Muscle of leg (tissue), 16 donors: ENCODE measurements around the gene MAP3K8. TPM values are rescaled to one million over a fixed set of nuclear protein-coding genes. Genes with fewer than 3 reads are reported as not detected.
A peak's percentile ranks its signal among the peaks of the same experiment; 100 is the strongest.

Source experiments
- DNase-seq: peaks from one replicate; pipeline ENCODE4 v3.0.0; 2013
- H3K27ac ChIP-seq: one replicate; pipeline ENCODE4 v1.5.1; 2013; ENCODE audit warnings: mild to moderate bottlenecking, low read length, control low read depth
- H3K27me3 ChIP-seq: one replicate; pipeline ENCODE4 v1.6.1; 2013; ENCODE audit warnings: low read length; ENCODE audit not compliant: control insufficient read depth, insufficient read depth
- H3K36me3 ChIP-seq: one replicate; pipeline ENCODE4 v1.6.1; 2013; ENCODE audit warnings: low read length; ENCODE audit not compliant: control insufficient read depth, insufficient read depth
- H3K4me1 ChIP-seq: one replicate; pipeline ENCODE4 v1.6.1; 2013; ENCODE audit warnings: low read length; ENCODE audit not compliant: control insufficient read depth, insufficient read depth
- H3K4me3 ChIP-seq: one replicate; pipeline ENCODE4 v1.5.1; 2013; ENCODE audit warnings: low read length, control low read depth
- H3K9me3 ChIP-seq: replicated peaks from 2 replicates; pipeline ENCODE4 v1.6.1; 2013; ENCODE audit warnings: low read depth, low read length; ENCODE audit not compliant: control insufficient read depth
- WGBS: methylation state at CpG from one replicate; pipeline ENCODE4 v1.1.5; 2013; ENCODE audit warnings: missing lambda C conversion rate; ENCODE audit not compliant: insufficient coverage; 5-methylcytosine and 5-hydroxymethylcytosine counted together
- long read RNA-seq, 11 donors: transcript quantifications; one replicate each; lab custom pipeline, GENCODE V29; 2026
- polyA plus RNA-seq, 8 donors: library from polyadenylated mRNA; unstranded; fragments of 120-200 nt; gene quantifications; one replicate each; pipeline versions ENCODE4 v1.2.1 to v1.2.3, GENCODE V29; 2013; ENCODE audit warnings: inconsistent platforms in 1 of 8, low replicate concordance in 1 of 8; ENCODE audit not compliant: insufficient read length in 8 of 8, insufficient read depth in 1 of 8
- total RNA-seq: library from RNA; stranded (reverse); fragments of 120-200 nt; gene quantifications from one replicate; pipeline ENCODE4 v1.2.4, GENCODE V29; 2013

MAP3K8 gene
- total RNA-seq = 4.1 TPM
- polyA plus RNA-seq = 1 to 10 TPM; 2.0 to 5.0 (median 3.3) TPM
- long read RNA-seq, donor 1, partial matches to known transcripts = 0 of 1 reads
- long read RNA-seq, donor 1, other reads (novel, unspliced or antisense) = 0 of 1 reads
- long read RNA-seq, donor 2 = 0 reads
- long read RNA-seq, donor 3, partial matches to known transcripts = 0 of 1 reads
- long read RNA-seq, donor 3, other reads (novel, unspliced or antisense) = 0 of 1 reads
- long read RNA-seq, donor 4 = 0 reads
- long read RNA-seq, donor 5 = 0 reads
- long read RNA-seq, donor 6 = 0 reads
- long read RNA-seq, donor 7 = 0 reads
- long read RNA-seq, donor 8, partial matches to known transcripts = 0 of 1 reads
- long read RNA-seq, donor 8, other reads (novel, unspliced or antisense) = 0 of 1 reads
- long read RNA-seq, donor 9 = 0 reads
- long read RNA-seq, donor 10 = 0 reads
- long read RNA-seq, donor 11 = 0 reads

DNA sequence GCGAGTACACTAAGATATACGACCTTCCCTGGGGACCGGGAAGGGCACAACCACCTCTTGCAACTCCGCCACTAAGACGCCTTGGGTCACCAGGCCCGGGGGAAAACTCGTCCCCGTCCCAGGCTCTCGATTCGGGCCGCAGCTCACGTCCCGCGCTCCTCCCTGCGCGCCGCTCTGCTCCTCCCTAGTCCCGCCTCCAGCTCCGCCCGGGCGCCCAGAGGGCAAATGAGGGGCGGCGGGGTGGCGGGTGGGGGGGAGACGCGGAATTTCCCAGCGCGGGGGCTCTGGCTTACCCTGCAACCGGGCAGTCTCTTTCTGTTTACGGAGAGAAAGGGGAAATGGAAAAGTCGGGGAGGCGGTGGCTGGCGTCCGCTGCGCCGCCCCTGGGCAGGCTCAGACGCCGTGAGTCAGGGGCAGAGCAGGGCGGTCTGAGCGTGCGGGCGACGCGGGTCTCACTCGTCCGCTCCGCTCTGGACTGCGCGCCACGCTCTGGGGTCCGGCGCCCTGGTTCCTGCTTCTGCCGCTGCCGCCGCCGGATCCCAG is at the start of gene MAP3K8:
MAP3K8 (plus strand) TSS at position 455 of the 543 bp plus-strand sequence. CDS start 4,755 bp downstream, outside the sequence.
- DNase-seq = peak; percentile 96
- Histone ChIP-seq H3K4me1 (peaks cover 45% of the 10 kb centered on the region), H3K27me3 (peaks cover 2% of the 10 kb centered on the region), H3K36me3 (peaks cover 4% of the 10 kb centered on the region), H3K27ac (peak within 1 kb of the TSS; percentile 97), H3K9me3 (no peaks in the 10 kb centered on the region), H3K4me3 (peak within 1 kb of the TSS; percentile 90)
- WGBS = under 1% methylated on average over 51 of the region's 56 CpGs

DNA sequence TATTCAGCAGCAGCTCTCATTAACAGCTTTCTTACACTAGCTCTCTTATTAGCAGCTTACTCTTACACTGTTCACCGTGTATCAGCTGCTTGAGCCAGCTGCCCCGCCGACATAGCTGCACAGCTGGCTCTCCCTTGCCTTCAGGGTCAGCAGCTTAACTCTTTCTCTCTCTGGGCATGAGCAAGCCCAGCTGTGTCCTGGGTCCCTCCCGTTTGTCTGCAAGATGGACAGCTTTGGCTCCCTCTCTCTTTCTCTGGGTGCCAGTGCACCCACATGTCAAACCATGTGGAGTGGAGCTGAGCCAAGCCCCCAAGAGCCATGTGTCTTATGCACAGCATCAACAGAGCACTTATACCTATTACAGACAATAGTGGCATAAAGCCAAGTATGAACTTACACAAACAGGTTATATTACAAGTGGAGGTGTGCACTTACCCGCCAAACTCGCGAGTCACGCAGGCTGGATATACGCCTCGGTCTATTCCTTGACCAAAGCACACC is 49.2 kb upstream of the MAP3K8 start:
- Histone ChIP-seq H3K9me3 (peaks cover 2% of the 10 kb centered on the region), H3K27ac (peak overlapping the region; percentile 13), H3K4me1 (peaks cover 8% of the 10 kb centered on the region), H3K4me3 (no peak overlapping the region), H3K27me3 (no peaks in the 10 kb centered on the region), H3K36me3 (no peaks in the 10 kb centered on the region)
- peak; percentile 56 for DNase-seq
- 7% methylated on average over 4 of the region's 10 CpGs for WGBS

DNA sequence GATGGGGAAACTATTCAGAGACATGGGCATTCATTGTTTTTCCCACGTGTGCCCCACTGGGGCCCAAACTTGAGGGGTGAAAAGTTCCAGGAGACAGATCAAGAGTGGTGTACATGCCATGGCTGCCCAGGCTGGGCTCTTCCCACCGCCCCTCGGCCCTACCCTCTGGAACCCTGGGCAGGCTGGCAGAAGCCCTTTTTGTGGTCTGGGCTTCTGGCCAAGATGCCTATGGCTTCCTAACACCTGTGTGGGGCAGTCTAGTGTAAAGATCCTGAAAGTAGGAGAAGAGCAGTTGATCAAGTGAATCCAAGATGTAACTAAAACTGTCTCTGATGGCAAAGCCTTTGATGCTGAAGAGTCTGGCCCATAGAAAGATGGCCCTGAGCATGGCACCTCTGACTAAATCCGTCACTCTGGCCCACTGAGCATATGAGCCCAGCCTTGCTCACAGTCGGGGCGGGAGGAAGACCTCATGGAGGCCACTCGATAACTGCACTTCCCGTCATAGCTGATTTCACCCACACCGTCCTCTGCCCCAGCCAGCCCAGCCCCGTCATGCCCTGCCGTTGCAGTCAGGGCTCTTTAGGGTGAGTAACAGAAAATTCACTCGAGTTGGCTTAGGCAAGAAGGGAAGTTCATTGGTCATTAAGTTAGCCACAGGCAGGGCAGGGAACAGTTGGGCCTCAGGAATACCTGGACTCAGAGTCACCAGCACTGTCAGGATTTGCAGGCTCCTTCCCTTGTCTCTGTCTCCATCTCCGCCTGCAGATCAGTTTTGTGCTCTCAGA is 47.0 kb upstream of the MAP3K8 start:
- WGBS = 90% methylated on average over 9 of the region's 13 CpGs
- peaks cover 8% of the 10 kb centered on the region for H3K4me1 ChIP-seq
- H3K36me3 ChIP-seq = no peaks in the 10 kb centered on the region
- H3K4me3 ChIP-seq = no peak overlapping the region
- no peak overlapping the region for H3K27ac ChIP-seq
- peaks cover 2% of the 10 kb centered on the region for H3K9me3 ChIP-seq
- no peak for DNase-seq
- H3K27me3 ChIP-seq = no peaks in the 10 kb centered on the region

DNA sequence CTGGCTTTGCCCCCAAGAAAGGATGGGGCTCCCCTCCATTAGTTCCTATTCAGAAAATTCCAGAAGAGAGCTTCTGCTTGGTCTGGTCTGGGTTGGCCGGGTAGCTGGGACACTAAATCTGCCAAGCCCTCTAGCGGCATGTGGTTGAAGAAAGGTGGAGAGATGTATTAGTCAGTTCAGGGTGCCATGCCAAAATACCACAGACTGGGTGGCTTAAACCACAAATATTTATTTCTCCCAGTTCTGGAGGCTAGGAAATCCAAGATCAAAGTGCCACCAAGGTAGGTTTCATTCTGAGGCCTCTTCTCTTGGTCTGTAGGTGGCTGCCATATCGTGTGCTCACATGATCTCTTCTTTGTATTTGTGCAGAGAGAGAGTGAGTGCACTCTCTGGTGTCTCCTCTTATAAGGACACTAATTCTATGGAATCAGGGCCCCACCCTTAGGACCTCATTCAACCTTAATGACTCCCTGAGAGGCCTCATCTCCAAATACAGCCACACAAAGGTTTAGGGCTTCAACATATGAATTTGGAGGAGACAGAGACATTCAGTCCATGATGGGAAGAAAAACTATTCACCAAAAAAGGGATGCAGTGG is 46.2 kb upstream of the MAP3K8 start:
- Histone ChIP-seq H3K4me1 (peaks cover 12% of the 10 kb centered on the region), H3K27me3 (peaks cover 5% of the 10 kb centered on the region)
- no CpG with 5 or more reads among the region's 3 CpGs for WGBS

DNA sequence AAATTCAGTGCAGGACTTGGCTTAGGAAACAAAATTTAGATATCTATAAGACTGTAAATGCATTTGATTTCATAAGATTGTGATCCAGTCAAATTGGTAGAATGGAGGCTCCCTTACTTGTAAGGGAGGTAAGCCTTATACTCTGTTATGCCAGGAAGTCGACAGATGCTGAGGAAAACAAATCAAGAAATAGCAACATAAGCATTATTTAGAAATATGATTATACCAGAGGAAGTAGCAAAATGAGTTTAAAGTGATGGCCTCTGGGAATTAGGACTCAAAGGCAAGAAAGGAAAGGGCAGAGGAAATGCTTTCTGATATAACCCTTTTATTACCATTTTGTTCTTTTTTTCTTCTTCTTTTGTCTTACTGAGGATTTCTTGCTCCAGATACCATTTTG is 44.4 kb upstream of the MAP3K8 start:
- no peak overlapping the region for H3K4me3 ChIP-seq
- peaks cover 7% of the 10 kb centered on the region for H3K27me3 ChIP-seq
- peaks cover 2% of the 10 kb centered on the region for H3K9me3 ChIP-seq
- H3K36me3 ChIP-seq = no peaks in the 10 kb centered on the region
- H3K27ac ChIP-seq = no peak overlapping the region
- DNase-seq = no peak
- peaks cover 8% of the 10 kb centered on the region for H3K4me1 ChIP-seq
- no CpG with 5 or more reads among the region's 1 CpG for WGBS

More for the DNA sequence above, 46.2 kb upstream of the MAP3K8 start:
- Histone ChIP-seq H3K36me3 (no peaks in the 10 kb centered on the region), H3K4me3 (no peak overlapping the region), H3K9me3 (peaks cover 2% of the 10 kb centered on the region), H3K27ac (no peak overlapping the region)
- DNase-seq = no peak

DNA sequence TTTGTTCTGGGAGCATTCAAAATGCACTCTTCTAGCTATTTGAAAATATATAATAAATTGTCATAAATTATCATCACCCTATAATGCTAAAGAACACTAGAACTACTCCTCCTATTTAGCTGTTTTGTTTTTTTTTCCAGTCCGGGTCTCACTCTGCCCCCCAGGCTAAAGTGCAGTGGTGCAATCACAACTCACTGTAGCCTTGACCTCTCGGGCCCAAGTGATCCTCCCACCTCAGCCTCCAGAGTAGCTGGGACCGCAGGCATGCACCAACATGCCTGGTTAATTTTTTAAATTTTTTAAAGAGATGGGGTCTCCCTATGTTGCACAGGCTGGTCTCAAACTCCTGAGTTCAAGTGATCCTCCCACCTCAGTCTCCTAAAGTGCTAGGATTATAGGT is 43.8 kb upstream of the MAP3K8 start:
- Histone ChIP-seq H3K4me3 (no peak overlapping the region), H3K36me3 (no peaks in the 10 kb centered on the region), H3K27ac (no peak overlapping the region), H3K9me3 (peaks cover 2% of the 10 kb centered on the region), H3K4me1 (peaks cover 5% of the 10 kb centered on the region), H3K27me3 (peaks cover 7% of the 10 kb centered on the region)
- DNase-seq = no peak
- 78% methylated on average over 1 of the region's 3 CpGs for WGBS

DNA sequence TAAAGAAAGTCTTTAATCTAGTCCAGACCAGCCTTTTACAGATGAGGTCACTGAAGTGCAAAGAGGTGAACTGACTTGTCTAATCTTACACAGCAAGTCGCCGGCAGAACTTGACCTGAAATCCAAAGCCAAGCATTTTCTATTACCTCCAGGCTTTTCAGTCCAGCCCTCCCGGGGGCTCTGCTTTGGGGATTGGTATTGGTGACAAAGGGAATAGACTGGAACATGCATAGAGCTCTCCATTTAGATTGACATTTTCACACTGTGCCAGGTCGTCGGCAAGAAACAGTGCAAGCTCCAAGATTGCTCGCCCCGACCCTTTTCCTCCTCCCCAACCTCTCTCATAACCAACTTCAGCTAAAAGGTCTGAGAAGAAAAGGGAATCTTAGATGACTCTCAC is 42.7 kb upstream of the MAP3K8 start:
- Histone ChIP-seq H3K36me3 (no peaks in the 10 kb centered on the region), H3K27ac (no peak overlapping the region), H3K4me3 (no peak overlapping the region), H3K4me1 (peaks cover 5% of the 10 kb centered on the region), H3K27me3 (peaks cover 7% of the 10 kb centered on the region), H3K9me3 (peaks cover 2% of the 10 kb centered on the region)
- no peak for DNase-seq
- no CpG with 5 or more reads among the region's 7 CpGs for WGBS

DNA sequence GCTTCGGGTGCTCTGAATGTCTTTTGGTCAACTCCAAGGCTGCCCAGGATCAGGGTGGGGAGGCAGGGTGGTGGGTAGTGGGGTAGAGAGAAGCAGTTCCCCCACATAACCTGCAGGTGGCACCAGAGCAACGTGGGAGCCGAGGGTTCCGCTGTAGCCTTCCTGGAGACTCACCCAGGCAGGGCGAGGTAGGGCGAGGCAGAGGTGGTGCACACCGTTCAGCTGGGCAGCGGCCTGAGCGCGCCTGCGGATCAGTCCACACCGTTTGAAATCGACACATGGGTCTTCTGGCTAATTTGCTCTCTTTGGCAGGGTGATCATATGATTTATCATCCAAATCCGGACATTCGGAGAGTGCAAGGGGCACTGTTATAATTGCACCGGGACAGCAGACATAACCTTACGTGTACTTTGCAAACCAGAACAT is 41.4 kb upstream of the MAP3K8 start:
- Histone ChIP-seq H3K9me3 (peaks cover 2% of the 10 kb centered on the region), H3K4me1 (peaks cover 9% of the 10 kb centered on the region), H3K27ac (no peak overlapping the region), H3K4me3 (no peak overlapping the region), H3K36me3 (no peaks in the 10 kb centered on the region), H3K27me3 (peaks cover 7% of the 10 kb centered on the region)
- DNase-seq = peak; percentile 66
- WGBS = 12% methylated on average over 17 of the region's 17 CpGs

DNA sequence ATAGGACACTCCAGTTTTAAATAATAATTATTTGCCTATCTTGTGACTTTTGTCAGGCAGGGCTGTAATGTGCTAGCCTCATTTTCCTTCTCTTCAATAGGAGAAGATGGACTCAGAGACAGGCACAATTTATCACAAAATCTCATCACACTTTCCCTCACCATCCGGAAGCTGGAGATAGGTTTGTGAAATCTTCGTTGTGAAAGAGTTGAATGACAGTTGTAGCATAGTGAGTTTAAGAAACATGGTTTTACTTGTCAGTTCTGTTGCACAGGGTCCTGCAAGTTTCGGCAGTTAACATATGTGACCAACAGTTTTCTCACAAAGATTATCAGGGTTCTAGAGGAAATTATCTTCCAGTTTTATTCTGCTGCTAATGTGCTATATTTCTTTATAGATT is 37.7 kb upstream of the MAP3K8 start:
- no peak for DNase-seq
- no peak overlapping the region for H3K27ac ChIP-seq
- no peaks in the 10 kb centered on the region for H3K36me3 ChIP-seq
- H3K27me3 ChIP-seq = peaks cover 7% of the 10 kb centered on the region
- H3K9me3 ChIP-seq = no peaks in the 10 kb centered on the region
- peaks cover 14% of the 10 kb centered on the region for H3K4me1 ChIP-seq
- no CpG with 5 or more reads among the region's 3 CpGs for WGBS
- no peak overlapping the region for H3K4me3 ChIP-seq
